GM12801 (cell line): ENCODE results near the gene LRP3.

ENCODE experiments used
- TF ChIP-seq, protein P1 (sequence below): IDR thresholded peaks from one replicate; pipeline ENCODE4 v1.5.1; 2011; ENCODE audit warnings: control low read depth; ENCODE audit not compliant: insufficient read length; ENCODE audit errors: extremely low read depth

Gene LRP3

DNA sequence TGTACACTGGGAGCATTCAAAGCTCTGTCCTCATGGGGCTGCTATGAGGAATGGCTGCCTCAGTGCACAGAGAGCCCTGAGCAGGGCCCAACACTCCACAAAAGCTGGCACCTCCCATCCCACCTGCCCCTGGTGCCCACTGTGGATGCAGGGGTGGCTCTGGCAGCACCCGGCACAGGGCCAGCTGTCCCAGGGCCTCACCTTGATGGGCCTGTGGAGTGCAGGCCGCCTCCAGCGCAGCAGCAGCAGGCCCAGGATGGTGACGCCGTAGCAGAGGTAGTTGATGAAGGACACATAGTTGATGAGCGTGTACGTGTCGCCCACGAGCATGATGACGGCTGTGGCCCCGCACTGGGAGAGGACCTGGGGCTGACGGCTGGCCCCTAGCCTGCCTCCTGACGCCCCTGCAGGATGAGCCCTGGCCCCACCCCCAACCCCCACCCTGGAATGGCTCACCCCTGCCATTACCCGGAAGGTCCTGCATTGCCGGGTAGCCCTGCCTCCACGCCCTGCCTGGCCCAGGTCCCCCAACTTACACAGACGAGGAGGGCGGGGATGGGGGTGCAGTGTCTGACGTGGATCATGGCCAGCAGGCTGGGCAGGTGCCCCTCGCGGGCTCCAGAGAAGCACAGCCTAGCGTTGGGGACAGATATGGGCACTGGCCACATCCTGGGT lies 16.3 kb downstream of the LRP3 start:
- TF ChIP-seq, protein P1, sequence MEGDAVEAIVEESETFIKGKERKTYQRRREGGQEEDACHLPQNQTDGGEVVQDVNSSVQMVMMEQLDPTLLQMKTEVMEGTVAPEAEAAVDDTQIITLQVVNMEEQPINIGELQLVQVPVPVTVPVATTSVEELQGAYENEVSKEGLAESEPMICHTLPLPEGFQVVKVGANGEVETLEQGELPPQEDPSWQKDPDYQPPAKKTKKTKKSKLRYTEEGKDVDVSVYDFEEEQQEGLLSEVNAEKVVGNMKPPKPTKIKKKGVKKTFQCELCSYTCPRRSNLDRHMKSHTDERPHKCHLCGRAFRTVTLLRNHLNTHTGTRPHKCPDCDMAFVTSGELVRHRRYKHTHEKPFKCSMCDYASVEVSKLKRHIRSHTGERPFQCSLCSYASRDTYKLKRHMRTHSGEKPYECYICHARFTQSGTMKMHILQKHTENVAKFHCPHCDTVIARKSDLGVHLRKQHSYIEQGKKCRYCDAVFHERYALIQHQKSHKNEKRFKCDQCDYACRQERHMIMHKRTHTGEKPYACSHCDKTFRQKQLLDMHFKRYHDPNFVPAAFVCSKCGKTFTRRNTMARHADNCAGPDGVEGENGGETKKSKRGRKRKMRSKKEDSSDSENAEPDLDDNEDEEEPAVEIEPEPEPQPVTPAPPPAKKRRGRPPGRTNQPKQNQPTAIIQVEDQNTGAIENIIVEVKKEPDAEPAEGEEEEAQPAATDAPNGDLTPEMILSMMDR: no peak

DNA sequence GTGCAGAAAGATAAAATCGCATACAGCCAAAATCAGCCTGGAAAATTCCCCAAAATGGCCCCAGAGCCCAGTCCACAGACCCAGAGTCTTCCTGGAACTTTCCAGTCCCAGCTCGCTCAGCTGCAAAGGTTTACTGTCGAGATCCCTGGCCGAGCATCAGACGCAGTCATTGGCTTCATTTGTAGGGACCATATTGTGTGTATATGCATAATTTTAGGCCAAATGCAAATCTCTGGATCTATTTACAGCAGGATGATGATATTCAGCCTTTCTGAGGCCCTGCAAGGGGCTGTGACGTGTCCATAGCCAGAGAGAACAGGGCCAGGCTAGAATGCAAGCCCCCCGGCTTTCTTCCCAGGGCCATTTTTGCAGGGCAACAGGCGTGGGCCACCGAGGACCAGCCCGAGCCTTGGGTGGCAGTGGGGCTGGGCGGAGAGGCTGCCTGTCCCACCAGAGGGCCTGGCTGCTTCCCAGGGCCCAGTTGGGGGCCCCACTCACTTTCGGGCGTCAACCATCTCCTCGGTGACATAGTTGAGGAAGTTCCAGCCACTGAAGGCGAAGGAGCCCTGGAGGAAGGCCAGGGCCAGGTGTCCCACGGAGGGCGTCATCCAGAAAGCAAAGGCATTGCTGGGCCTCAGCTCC lies 17.8 kb downstream of the LRP3 start:
- TF ChIP-seq, protein P1: no peak

DNA sequence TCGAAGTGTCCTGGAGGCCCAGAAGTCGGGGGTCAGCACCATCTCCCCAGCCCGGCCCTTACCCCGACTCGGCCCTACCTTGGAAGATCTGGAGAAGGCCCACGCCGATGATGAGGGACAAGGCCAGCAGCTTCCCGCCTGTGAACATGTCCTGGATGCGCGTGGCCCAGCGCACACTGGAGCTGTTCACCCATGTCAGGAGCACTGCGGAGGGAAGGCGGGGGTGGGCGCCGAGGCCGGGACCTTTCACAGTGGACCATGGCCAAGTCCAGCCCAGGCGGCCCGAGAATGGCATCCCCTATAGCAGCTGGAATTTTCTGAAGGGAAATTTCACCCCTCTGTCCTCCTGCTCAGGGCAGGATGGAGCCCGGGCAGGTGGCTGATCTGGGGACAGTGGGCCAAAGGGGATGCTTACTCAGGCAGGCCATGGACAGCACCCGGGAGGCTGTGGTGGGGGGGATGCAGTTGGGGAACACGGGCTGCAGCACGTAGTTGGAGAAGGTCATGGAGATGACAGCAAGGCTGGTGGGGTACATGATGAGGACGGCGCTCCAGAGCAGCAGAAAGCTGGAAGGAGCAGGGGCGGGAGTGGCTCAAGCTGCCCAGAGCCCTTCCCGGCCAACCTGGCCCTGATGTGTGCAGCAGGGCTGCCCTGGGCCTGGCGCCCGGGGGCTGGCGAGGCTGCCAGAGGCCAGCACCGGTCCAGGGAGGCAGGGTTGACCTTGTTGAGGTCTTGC lies 18.5 kb downstream of the LRP3 start:
- TF ChIP-seq, protein P1: no peak

DNA sequence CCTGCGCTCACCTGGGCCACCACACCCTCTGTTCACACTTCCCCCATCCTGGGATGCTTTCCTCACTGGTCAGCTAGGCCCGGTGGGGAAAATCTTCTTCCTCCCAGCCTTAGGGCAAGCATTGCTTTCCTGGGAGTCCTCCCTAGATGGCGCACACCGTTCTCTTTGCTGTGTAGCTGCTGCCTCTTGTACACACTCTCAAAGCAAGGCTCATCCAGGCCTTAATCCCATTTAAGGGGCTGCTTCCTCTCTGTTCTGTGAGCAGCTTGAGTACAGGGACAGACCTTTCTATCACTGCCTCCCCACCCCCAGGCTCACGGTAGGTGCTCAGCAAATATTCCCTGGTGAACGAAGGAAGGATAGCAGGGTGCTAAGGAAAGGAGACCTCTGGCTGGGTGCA lies 20.5 kb downstream of the LRP3 start:
- TF ChIP-seq, protein P1: no peak

DNA sequence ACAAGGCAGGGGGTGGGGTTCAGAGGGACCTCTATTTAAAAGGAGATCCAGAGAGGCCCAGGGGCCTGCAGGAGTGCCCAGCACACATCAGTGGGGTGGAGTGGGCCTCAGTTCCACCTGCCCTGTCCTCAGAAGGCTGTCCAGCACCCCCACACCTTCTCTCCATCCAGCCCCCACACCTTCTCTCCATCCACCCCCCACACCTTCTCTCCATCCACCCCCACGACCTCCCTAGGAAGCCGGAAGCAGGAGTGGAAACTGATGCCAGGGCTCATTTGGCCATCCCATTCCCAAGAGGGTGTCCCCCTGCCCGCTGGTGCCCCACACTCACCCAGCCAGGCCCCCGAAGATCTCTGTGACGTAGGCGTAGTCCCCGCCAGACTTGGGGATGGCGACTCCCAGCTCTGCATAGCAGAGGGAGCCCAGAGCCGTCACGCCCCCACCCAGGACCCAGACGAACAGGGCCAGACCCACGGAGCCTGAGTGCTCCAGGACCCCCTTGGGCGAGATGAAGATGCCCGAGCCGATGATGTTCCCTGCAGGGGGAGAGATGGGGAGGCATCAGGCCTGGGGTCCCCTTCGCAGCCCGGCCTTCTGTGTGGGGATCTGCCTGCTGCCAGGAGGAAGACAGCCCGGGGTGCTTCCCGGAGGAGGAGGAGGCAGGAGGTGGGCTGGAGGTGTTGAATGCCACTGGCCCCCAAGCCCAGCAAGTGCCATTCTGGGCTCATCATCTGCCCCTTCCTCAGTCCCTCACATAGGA lies 21.5 kb downstream of the LRP3 start:
- TF ChIP-seq, protein P1: no peak

GRCh38 chr19:33216198-33216830 lies 22.2 kb downstream of the LRP3 start:
- TF ChIP-seq, protein P1: no peak
